Measurements from ENCODE around the gene INTS6.

The INTS6 gene

DNA sequence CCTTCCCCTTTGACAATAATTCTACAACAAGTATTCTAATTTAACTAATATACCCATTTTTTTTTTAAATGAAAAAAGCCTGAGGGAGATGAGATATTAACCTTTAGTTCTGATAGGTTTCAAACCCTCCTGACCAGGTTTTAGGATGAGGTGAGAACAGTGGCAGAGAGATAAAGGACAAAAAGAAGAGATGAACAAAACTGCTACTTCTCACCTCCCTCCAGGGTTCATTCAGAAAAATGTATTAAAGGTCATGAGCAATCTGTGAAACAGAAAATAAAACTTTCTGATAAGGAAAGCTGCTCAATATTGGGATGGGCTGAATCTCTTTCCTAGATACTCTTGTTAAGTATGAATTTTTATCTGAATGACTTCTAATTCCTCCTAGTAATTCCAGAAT is 89.2 kb downstream of the INTS6 start:
- TF ChIP-seq, protein P1, sequence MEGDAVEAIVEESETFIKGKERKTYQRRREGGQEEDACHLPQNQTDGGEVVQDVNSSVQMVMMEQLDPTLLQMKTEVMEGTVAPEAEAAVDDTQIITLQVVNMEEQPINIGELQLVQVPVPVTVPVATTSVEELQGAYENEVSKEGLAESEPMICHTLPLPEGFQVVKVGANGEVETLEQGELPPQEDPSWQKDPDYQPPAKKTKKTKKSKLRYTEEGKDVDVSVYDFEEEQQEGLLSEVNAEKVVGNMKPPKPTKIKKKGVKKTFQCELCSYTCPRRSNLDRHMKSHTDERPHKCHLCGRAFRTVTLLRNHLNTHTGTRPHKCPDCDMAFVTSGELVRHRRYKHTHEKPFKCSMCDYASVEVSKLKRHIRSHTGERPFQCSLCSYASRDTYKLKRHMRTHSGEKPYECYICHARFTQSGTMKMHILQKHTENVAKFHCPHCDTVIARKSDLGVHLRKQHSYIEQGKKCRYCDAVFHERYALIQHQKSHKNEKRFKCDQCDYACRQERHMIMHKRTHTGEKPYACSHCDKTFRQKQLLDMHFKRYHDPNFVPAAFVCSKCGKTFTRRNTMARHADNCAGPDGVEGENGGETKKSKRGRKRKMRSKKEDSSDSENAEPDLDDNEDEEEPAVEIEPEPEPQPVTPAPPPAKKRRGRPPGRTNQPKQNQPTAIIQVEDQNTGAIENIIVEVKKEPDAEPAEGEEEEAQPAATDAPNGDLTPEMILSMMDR (conservative IDR thresholded peaks at IDR 0.05; ENCODE audit: low read depth, low read length): no peak
- no peak overlapping the region for H3K4me3 ChIP-seq (ENCODE audit: low read depth, low read length)
- DNase-seq (ENCODE audit: low read depth): no peak

DNA sequence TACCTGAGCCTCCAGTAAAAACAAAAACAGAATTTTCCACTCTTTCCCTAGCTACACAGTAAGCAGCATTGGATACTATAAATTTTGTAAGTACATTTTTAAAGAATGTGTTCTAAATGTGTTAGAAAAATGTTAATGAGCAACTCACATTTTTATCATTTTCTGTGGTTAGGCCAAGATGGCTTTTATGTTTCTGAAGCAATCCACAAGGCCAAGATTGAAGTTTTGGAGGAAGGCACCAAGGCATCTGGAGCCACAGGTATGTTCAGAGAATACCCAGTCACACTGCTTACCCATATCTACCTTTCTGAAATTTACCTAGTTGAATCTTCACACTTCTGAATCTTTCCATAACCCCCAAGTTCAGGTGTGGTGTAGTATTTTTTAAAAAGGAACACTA is 91.7 kb downstream of the INTS6 start:
- H3K4me3 ChIP-seq (ENCODE audit: low read depth, low read length): no peak overlapping the region
- DNase-seq (ENCODE audit: low read depth): no peak
- TF ChIP-seq, protein P1 (conservative IDR thresholded peaks at IDR 0.05; ENCODE audit: low read depth, low read length): no peak

DNA sequence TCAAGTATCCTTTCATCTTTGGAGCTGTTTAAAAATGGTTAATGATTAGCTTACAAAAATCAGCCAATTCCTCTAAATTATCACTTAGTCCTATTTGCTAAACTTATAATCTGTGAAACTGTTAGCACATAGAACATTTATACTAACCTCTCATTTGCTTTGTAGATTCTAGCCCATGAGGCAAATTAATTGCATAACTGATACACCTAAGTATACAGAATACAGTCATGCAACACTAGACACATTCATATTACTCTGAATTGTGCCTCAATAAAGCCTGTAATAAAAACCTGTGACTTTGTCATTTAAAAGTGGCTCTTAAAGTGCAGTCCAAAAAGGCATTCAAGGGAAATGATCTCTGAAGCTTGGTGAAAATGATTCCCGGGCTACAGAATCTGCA is 92.3 kb downstream of the INTS6 start:
- H3K4me3 ChIP-seq (ENCODE audit: low read depth, low read length): no peak overlapping the region
- TF ChIP-seq, protein P1 (conservative IDR thresholded peaks at IDR 0.05; ENCODE audit: low read depth, low read length): no peak
- no peak for DNase-seq (ENCODE audit: low read depth)

DNA sequence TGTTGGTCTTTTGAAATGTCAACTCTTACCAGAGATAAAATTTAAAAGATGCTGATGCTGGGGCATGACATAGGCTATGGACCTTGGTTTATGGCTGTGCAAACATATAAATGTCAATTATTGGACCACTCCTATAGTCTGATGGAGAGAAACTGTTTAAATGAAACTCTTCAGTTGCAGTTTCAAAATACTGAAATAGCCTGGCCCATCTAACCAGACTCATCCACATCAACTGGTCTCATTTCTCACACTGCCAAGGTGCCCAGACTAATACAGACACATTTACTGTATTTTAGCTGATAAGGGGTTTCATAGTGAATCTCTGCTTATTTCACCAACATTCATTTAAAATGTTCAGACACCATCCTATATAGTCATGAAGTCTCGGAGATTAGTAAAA is 93.5 kb downstream of the INTS6 start:
- TF ChIP-seq, protein P1 (conservative IDR thresholded peaks at IDR 0.05; ENCODE audit: low read depth, low read length): no peak
- DNase-seq (ENCODE audit: low read depth): no peak
- no peak overlapping the region for H3K4me3 ChIP-seq (ENCODE audit: low read depth, low read length)

DNA sequence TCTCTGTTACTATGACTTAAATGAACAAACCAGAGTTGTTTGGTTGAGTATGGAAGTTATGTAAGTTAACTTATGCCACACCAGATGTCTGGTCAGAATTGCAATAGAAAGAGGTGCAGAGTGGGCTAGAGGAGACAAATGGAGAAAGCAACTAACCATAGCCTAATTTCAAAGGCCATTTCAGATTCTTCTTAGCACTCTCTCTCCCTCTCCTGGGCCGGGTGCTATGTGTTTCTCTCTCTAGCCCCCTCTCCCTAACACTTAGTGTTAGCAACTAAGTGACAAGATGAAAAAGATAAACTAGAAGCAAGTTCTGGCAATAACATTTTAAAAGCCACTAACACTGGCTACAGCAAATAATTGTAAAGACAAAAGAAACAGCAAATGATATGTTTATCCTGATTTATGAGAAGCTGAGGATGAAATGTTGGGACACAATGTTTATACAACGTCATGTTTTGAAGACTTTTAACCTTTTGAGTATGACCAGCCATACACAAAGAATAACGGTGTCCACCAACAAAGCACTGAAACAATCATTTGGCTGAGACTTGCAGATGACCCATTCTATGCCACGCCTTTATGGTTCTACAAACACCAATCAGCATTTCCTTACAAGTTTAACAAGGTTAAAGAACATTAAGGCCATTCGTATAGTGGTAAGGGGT is 94.8 kb downstream of the INTS6 start:
- TF ChIP-seq, protein P1 (conservative IDR thresholded peaks at IDR 0.05; ENCODE audit: low read depth, low read length): no peak
- H3K4me3 ChIP-seq (ENCODE audit: low read depth, low read length): no peak overlapping the region
- DNase-seq (ENCODE audit: low read depth): no peak

DNA sequence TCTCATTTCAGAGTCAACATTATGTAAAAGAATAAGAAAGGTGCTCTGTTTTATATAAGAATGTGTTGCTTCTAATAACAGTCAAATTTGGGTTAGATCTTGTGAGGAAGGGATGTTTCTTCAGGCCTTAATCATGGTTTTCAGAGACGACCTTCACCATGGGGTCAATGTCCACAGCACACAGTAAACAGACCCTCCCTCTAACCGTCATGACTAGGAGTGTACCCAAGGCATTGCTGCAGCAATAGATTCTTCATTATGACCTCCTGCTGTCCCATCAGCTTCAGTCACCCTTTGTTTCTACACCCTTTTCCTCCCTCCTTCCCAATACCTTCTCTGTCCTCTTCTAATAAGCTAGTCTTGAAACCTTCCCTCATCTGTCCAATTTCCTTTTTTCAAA is 97.6 kb downstream of the INTS6 start:
- no peak for DNase-seq (ENCODE audit: low read depth)
- TF ChIP-seq, protein P1 (conservative IDR thresholded peaks at IDR 0.05; ENCODE audit: low read depth, low read length): no peak
- H3K4me3 ChIP-seq (ENCODE audit: low read depth, low read length): no peak overlapping the region

DNA sequence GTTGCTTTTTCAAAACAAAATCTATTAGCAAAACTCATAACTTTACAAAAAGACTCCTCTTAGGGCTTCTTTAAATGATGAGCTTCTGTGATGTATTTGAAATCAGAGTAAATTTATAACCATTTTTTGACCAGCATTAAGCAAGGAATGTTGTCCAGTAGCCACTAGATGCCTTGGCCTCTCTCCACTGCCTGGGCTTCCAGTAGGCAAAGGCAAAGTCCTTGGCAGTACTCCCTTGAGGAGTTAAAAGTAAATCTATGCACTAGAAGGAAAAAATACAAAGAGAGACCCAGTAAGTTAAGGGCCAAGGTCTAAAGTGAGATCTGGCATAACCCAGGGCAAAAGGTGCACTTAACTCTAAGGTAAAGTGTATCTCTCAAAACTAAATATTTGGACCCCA is 103.8 kb downstream of the INTS6 start:
- H3K4me3 ChIP-seq (ENCODE audit: low read depth, low read length): no peak overlapping the region
- TF ChIP-seq, protein P1 (conservative IDR thresholded peaks at IDR 0.05; ENCODE audit: low read depth, low read length): no peak
- no peak for DNase-seq (ENCODE audit: low read depth)
